Neural cell (in vitro differentiated cells): Measurements from ENCODE around the gene ENOX1. TPM values are rescaled to one million over a fixed set of nuclear protein-coding genes. Genes with fewer than 3 reads are reported as not detected.

ENCODE experiments used
- H2AFZ ChIP-seq: fragments of 200-600, 300-800 bp; sonication (generic), shearing (Covaris generic); 2 replicates; pipeline ENCODE4 v1.6.0; 2014; ENCODE audit warnings: low read depth, mild to moderate bottlenecking, antibody characterized with exemption, low read length, moderate library complexity
- H3F3A ChIP-seq: fragments of 200-600 bp; shearing (Covaris generic); 2 replicates; pipeline ENCODE4 v1.6.1; 2016; ENCODE audit warnings: mild to moderate bottlenecking, moderate library complexity, mixed read lengths, antibody characterized with exemption, low read length; ENCODE audit not compliant: insufficient read depth, poor library complexity, severe bottlenecking
- H3K27ac ChIP-seq: fragments of 200-600, 300-800 bp; sonication (generic), shearing (Covaris generic); 2 replicates; pipeline ENCODE4 v1.5.1; 2014; ENCODE audit warnings: mild to moderate bottlenecking, low read length, moderate library complexity
- H3K27me3 ChIP-seq: fragments of 300-800, 200-600 bp; sonication (generic), shearing (Covaris generic); 2 replicates; pipeline ENCODE4 v1.6.0; 2014; ENCODE audit warnings: mild to moderate bottlenecking, low read depth, low read length, moderate library complexity; ENCODE audit not compliant: insufficient read depth
- H3K36me3 ChIP-seq: fragments of 300-800, 200-600 bp; sonication (generic), shearing (Covaris generic); 2 replicates; pipeline ENCODE4 v1.5.1; 2014; ENCODE audit warnings: mild to moderate bottlenecking, antibody characterized with exemption, low read length, moderate library complexity; ENCODE audit not compliant: insufficient read depth
- H3K4me2 ChIP-seq: fragments of 300-800, 200-600 bp; sonication (generic), shearing (Covaris generic); 2 replicates; pipeline ENCODE4 v1.6.0; 2014; ENCODE audit warnings: mild to moderate bottlenecking, low read length
- H3K4me3 ChIP-seq: fragments of 300-800, 200-600 bp; sonication (generic), shearing (Covaris generic); 2 replicates; pipeline ENCODE4 v1.5.1; 2014; ENCODE audit warnings: mild to moderate bottlenecking, low read length, moderate library complexity
- H3K79me2 ChIP-seq: fragments of 200-600 bp; shearing (Covaris generic); replicated peaks from 2 replicates; pipeline ENCODE4 v1.6.0; 2014; ENCODE audit warnings: mild to moderate bottlenecking, low read length, moderate library complexity; ENCODE audit not compliant: insufficient read depth
- H3K9ac ChIP-seq: fragments of 300-800, 200-600 bp; sonication (generic), shearing (Covaris generic); 2 replicates; pipeline ENCODE4 v1.6.1; 2016; ENCODE audit warnings: mild to moderate bottlenecking, low read length, mixed read lengths
- H3K9me2 ChIP-seq: fragments of 200-600 bp; shearing (Covaris generic); 2 replicates; pipeline ENCODE4 v1.6.1; 2016; ENCODE audit warnings: mild to moderate bottlenecking, low read length, mixed read lengths; ENCODE audit not compliant: insufficient read depth
- H3K9me3 ChIP-seq: fragments of 200-600, 300-800 bp; sonication (generic), shearing (Covaris generic); 2 replicates; pipeline ENCODE4 v1.6.1; 2016; ENCODE audit warnings: mild to moderate bottlenecking, mixed run types, low read length, moderate library complexity, mixed read lengths
- H4K20me1 ChIP-seq: fragments of 200-600 bp; shearing (Covaris generic); 2 replicates; pipeline ENCODE4 v1.6.1; 2016; ENCODE audit warnings: mild to moderate bottlenecking, mixed run types; ENCODE audit not compliant: insufficient read depth
- CTCF ChIP-seq: fragments of 450-650 bp; IDR thresholded peaks from 2 replicates; pipeline ENCODE4 v1.5.1; 2014; ENCODE audit warnings: antibody characterized with exemption, mild to moderate bottlenecking, moderate library complexity; ENCODE audit not compliant: poor library complexity, severe bottlenecking
- EP300 ChIP-seq: fragments of 450-650 bp; conservative IDR thresholded peaks from 2 replicates; pipeline ENCODE4 v1.6.1; 2014; ENCODE audit warnings: antibody characterized with exemption, mild to moderate bottlenecking, moderate library complexity; ENCODE audit not compliant: poor library complexity, severe bottlenecking
- EZH2 ChIP-seq: fragments of 200-600, 300-800 bp; shearing (Covaris generic), sonication (generic); IDR thresholded peaks from 2 replicates; pipeline ENCODE4 v1.6.1; 2014; ENCODE audit warnings: antibody characterized with exemption, low read length, borderline replicate concordance, mild to moderate bottlenecking; ENCODE audit not compliant: insufficient read depth, poor library complexity, severe bottlenecking
- MXI1 ChIP-seq: fragments of 450-650 bp; conservative IDR thresholded peaks from 2 replicates; pipeline ENCODE4 v1.6.1; 2014; ENCODE audit warnings: antibody characterized with exemption, mild to moderate bottlenecking; ENCODE audit not compliant: poor library complexity, severe bottlenecking
- POLR2AphosphoS5 ChIP-seq: IDR thresholded peaks from 2 replicates; pipeline ENCODE4 v1.6.1; 2012
- RAD21 ChIP-seq: fragments of 450-650 bp; conservative IDR thresholded peaks from 2 replicates; pipeline ENCODE4 v1.6.1; 2014; ENCODE audit warnings: antibody characterized with exemption, mild to moderate bottlenecking, moderate library complexity
- SMC3 ChIP-seq: fragments of 450-650 bp; conservative IDR thresholded peaks from 2 replicates; pipeline ENCODE4 v1.6.1; 2014; ENCODE audit warnings: antibody characterized with exemption, mild to moderate bottlenecking, moderate library complexity; ENCODE audit not compliant: poor library complexity
- TAF1 ChIP-seq: IDR thresholded peaks from 2 replicates; pipeline ENCODE4 v1.6.1; 2012; ENCODE audit warnings: low read depth
- polyA plus RNA-seq: library from polyadenylated mRNA; depleted of rRNA; stranded (reverse); fragments of >200 nt; gene quantifications from 2 replicates; pipeline ENCODE4 v1.2.3, GENCODE V29; 2014
- TF ChIP-seq, protein P1 (sequence below): IDR thresholded peaks from 2 replicates; pipeline ENCODE4 v1.6.1; 2012; ENCODE audit warnings: borderline replicate concordance

The ENOX1 gene
- polyA plus RNA-seq, 1 donor from 2014 or later = 42.6 TPM

DNA sequence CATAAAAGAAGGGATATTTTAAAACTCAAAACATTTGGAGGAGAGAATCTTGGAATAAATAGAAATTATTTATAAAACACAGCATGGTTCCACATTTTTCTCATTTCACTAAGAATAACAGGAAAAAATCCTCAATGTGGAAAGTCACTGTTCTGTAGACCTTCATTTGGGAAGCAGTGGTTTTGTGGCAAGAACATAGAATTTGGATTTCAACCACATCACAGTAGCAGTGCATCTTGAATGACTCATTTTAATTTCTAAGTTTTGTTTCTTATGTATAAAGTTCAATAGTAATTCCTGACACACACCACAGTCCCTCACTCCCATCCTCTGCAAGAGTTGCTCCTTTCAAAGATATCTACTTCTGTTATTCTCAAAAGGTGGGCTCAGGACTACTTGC, 264.0 kb downstream of the ENOX1 start:
- Histone ChIP-seq H3F3A (no peaks in the 10 kb centered on the region), H3K9ac (no peak overlapping the region), H3K9me2 (no peaks in the 10 kb centered on the region), H2AFZ (no peak overlapping the region), H3K4me3 (no peak overlapping the region), H3K79me2 (no peaks in the 10 kb centered on the region), H4K20me1 (no peaks in the 10 kb centered on the region), H3K27ac (no peak overlapping the region), H3K4me2 (no peak overlapping the region), H3K36me3 (no peaks in the 10 kb centered on the region), H3K27me3 (no peaks in the 10 kb centered on the region), H3K9me3 (no peaks in the 10 kb centered on the region)
- TF ChIP-seq POLR2AphosphoS5 = no peak
- no peak for TF ChIP-seq EZH2
- no peak for TF ChIP-seq RAD21
- no peak for TF ChIP-seq CTCF
- TF ChIP-seq, protein P1, sequence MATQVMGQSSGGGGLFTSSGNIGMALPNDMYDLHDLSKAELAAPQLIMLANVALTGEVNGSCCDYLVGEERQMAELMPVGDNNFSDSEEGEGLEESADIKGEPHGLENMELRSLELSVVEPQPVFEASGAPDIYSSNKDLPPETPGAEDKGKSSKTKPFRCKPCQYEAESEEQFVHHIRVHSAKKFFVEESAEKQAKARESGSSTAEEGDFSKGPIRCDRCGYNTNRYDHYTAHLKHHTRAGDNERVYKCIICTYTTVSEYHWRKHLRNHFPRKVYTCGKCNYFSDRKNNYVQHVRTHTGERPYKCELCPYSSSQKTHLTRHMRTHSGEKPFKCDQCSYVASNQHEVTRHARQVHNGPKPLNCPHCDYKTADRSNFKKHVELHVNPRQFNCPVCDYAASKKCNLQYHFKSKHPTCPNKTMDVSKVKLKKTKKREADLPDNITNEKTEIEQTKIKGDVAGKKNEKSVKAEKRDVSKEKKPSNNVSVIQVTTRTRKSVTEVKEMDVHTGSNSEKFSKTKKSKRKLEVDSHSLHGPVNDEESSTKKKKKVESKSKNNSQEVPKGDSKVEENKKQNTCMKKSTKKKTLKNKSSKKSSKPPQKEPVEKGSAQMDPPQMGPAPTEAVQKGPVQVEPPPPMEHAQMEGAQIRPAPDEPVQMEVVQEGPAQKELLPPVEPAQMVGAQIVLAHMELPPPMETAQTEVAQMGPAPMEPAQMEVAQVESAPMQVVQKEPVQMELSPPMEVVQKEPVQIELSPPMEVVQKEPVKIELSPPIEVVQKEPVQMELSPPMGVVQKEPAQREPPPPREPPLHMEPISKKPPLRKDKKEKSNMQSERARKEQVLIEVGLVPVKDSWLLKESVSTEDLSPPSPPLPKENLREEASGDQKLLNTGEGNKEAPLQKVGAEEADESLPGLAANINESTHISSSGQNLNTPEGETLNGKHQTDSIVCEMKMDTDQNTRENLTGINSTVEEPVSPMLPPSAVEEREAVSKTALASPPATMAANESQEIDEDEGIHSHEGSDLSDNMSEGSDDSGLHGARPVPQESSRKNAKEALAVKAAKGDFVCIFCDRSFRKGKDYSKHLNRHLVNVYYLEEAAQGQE = no peak
- TF ChIP-seq EP300 = no peak
- no peak for TF ChIP-seq MXI1
- TF ChIP-seq SMC3 = no peak
- TF ChIP-seq TAF1 = no peak

- Histone ChIP-seq H3K4me2 (no peak overlapping the region), H3K27me3 (no peaks in the 10 kb centered on the region), H3F3A (no peaks in the 10 kb centered on the region), H3K9me3 (no peaks in the 10 kb centered on the region), H3K27ac (no peak overlapping the region), H3K36me3 (no peaks in the 10 kb centered on the region), H4K20me1 (no peaks in the 10 kb centered on the region), H3K9ac (no peak overlapping the region), H3K9me2 (no peaks in the 10 kb centered on the region), H3K79me2 (no peaks in the 10 kb centered on the region), H2AFZ (no peak overlapping the region), H3K4me3 (no peak overlapping the region)
- TF ChIP-seq EZH2 (no peak), SMC3 (no peak), POLR2AphosphoS5 (no peak), EP300 (no peak), MXI1 (no peak), TAF1 (no peak), CTCF (no peak)
- TF ChIP-seq, protein P1 = no peak
These were observed 266.4 kb downstream of the ENOX1 start for GRCh38 chr13:43520351-43520750.
